Adipocyte (in vitro differentiated cells): ENCODE measurements around the gene TPSAB1.
"Not testable (repeated sequence)": the region's sequence is repeated elsewhere in the genome, so short reads cannot be mapped to it uniquely, and the experiment has no call there.

Experiments
- DNase-seq: peaks from one replicate; pipeline ENCODE4 v3.0.0-alpha.2; 2015; ENCODE audit warnings: low read depth
- H3K27me3 ChIP-seq: replicated peaks from 2 replicates; pipeline ENCODE4 v1.7.0; 2013; ENCODE audit warnings: mild to moderate bottlenecking, low read length, moderate library complexity; ENCODE audit not compliant: control insufficient read depth, insufficient read depth
- H3K36me3 ChIP-seq: 2 replicates; pipeline ENCODE4 v1.7.0; 2013; ENCODE audit warnings: low read length, mild to moderate bottlenecking, moderate library complexity; ENCODE audit not compliant: control insufficient read depth, insufficient read depth, severe bottlenecking
- H3K4me1 ChIP-seq: 2 replicates; pipeline ENCODE4 v1.7.0; 2013; ENCODE audit warnings: mild to moderate bottlenecking, low read length, moderate library complexity; ENCODE audit not compliant: control insufficient read depth, insufficient read depth
- H3K4me3 ChIP-seq: 2 replicates; pipeline ENCODE4 v1.7.0; 2013; ENCODE audit warnings: mild to moderate bottlenecking, low read length, moderate library complexity
- H3K9ac ChIP-seq: 2 replicates; pipeline ENCODE4 v1.7.0; 2013; ENCODE audit warnings: mild to moderate bottlenecking, low read length, moderate library complexity
- H3K9me3 ChIP-seq: 2 replicates; pipeline ENCODE4 v1.7.0; 2013; ENCODE audit warnings: mild to moderate bottlenecking, low read length, moderate library complexity; ENCODE audit not compliant: control insufficient read depth

TPSAB1 gene

GRCh38 chr16:1240436-1240835 lies at the start of gene TPSAB1:
Gene TPSAB1 (plus strand): TSS chr16:1240705. CDS start chr16:1240939, 234 bp downstream.
- not testable (repeated sequence) for H3K9ac ChIP-seq, H3K9me3 ChIP-seq, H3K4me1 ChIP-seq, DNase-seq, H3K4me3 ChIP-seq, H3K36me3 ChIP-seq
- H3K27me3 ChIP-seq = peaks cover 11% of the 10 kb centered on the region

GRCh38 chr16:1190789-1191188 lies 49.7 kb upstream of the TPSAB1 start:
- not testable (repeated sequence) for H3K27me3 ChIP-seq, H3K9ac ChIP-seq, H3K36me3 ChIP-seq, H3K4me1 ChIP-seq, DNase-seq, H3K9me3 ChIP-seq, H3K4me3 ChIP-seq

- H3K36me3 ChIP-seq = no peaks in the 10 kb centered on the region
- no peak for DNase-seq
- no peak overlapping the region for H3K4me3 ChIP-seq
- no peak overlapping the region for H3K9ac ChIP-seq
- H3K9me3 ChIP-seq = no peaks in the 10 kb centered on the region
- peaks cover 8% of the 10 kb centered on the region for H3K27me3 ChIP-seq
- no peaks in the 10 kb centered on the region for H3K4me1 ChIP-seq
These were observed 48.0 kb upstream of the TPSAB1 start for GRCh38 chr16:1192384-1193073.

- Histone ChIP-seq H3K9ac (no peak overlapping the region), H3K9me3 (no peaks in the 10 kb centered on the region), H3K36me3 (no peaks in the 10 kb centered on the region), H3K4me1 (no peaks in the 10 kb centered on the region), H3K4me3 (no peak overlapping the region), H3K27me3 (peaks cover 8% of the 10 kb centered on the region)
- no peak for DNase-seq
These were observed 47.2 kb upstream of the TPSAB1 start for GRCh38 chr16:1193143-1193824.

- H3K9ac ChIP-seq = no peak overlapping the region
- H3K4me1 ChIP-seq = no peaks in the 10 kb centered on the region
- no peaks in the 10 kb centered on the region for H3K36me3 ChIP-seq
- no peaks in the 10 kb centered on the region for H3K9me3 ChIP-seq
- no peak for DNase-seq
- H3K27me3 ChIP-seq = peaks cover 8% of the 10 kb centered on the region
- H3K4me3 ChIP-seq = no peak overlapping the region
These were observed 46.5 kb upstream of the TPSAB1 start for GRCh38 chr16:1193825-1194581.

GRCh38 chr16:1194665-1195392 lies 45.7 kb upstream of the TPSAB1 start:
- no peak overlapping the region for H3K4me3 ChIP-seq
- H3K9ac ChIP-seq = no peak overlapping the region
- peak; percentile 45 for DNase-seq
- H3K9me3 ChIP-seq = no peaks in the 10 kb centered on the region
- H3K4me1 ChIP-seq = no peaks in the 10 kb centered on the region
- no peaks in the 10 kb centered on the region for H3K36me3 ChIP-seq
- peaks cover 8% of the 10 kb centered on the region for H3K27me3 ChIP-seq

- no peaks in the 10 kb centered on the region for H3K9me3 ChIP-seq
- no peak overlapping the region for H3K4me3 ChIP-seq
- no peak for DNase-seq
These were observed 45.2 kb upstream of the TPSAB1 start for GRCh38 chr16:1195393-1195666.

GRCh38 chr16:1196494-1196893 lies 44.0 kb upstream of the TPSAB1 start:
- no peak overlapping the region for H3K9ac ChIP-seq
- no peaks in the 10 kb centered on the region for H3K9me3 ChIP-seq
- H3K36me3 ChIP-seq = no peaks in the 10 kb centered on the region
- H3K4me1 ChIP-seq = no peaks in the 10 kb centered on the region
- H3K4me3 ChIP-seq = no peak overlapping the region
- DNase-seq = no peak
- H3K27me3 ChIP-seq = peaks cover 8% of the 10 kb centered on the region

More at GRCh38 chr16:1195393-1195666, 45.2 kb upstream of the TPSAB1 start:
- H3K36me3 ChIP-seq = no peaks in the 10 kb centered on the region
- no peaks in the 10 kb centered on the region for H3K4me1 ChIP-seq
- peaks cover 8% of the 10 kb centered on the region for H3K27me3 ChIP-seq
- H3K9ac ChIP-seq = no peak overlapping the region

GRCh38 chr16:1197237-1197866 lies 43.2 kb upstream of the TPSAB1 start:
- no peaks in the 10 kb centered on the region for H3K9me3 ChIP-seq
- H3K36me3 ChIP-seq = no peaks in the 10 kb centered on the region
- no peaks in the 10 kb centered on the region for H3K4me1 ChIP-seq
- no peak overlapping the region for H3K4me3 ChIP-seq
- H3K9ac ChIP-seq = no peak overlapping the region
- peaks cover 6% of the 10 kb centered on the region for H3K27me3 ChIP-seq
- DNase-seq = no peak

- Histone ChIP-seq H3K9ac (no peak overlapping the region), H3K27me3 (peaks cover 5% of the 10 kb centered on the region), H3K4me3 (no peak overlapping the region), H3K4me1 (no peaks in the 10 kb centered on the region), H3K9me3 (no peaks in the 10 kb centered on the region), H3K36me3 (no peaks in the 10 kb centered on the region)
- DNase-seq = no peak
These were observed 42.3 kb upstream of the TPSAB1 start for GRCh38 chr16:1198194-1198593.
